GM23338 (cell line): ENCODE measurements around the gene PROC. TPM values are rescaled to one million over a fixed set of nuclear protein-coding genes. Genes with fewer than 3 reads are reported as not detected.

Source experiments
- ATAC-seq: fragments of 200-7000 bp; cut with Tn5 transposase; 3 replicates; pipeline ENCODE4 v1.9.1; 2020
- DNase-seq: peaks from one replicate; pipeline ENCODE4 v3.0.0-alpha.2; 2015; ENCODE audit warnings: low spot score
- H2AFZ ChIP-seq: fragments of 200-600 bp; sonication (generic); 2 replicates; pipeline ENCODE4 v1.8.0; 2016; ENCODE audit warnings: antibody characterized with exemption, mild to moderate bottlenecking, moderate library complexity
- H3F3A ChIP-seq: fragments of 200-600 bp; sonication (generic); replicated peaks from 2 replicates; pipeline ENCODE4 v1.8.0; 2017; ENCODE audit warnings: antibody characterized with exemption, mixed run types, low read depth
- H3K27ac ChIP-seq: fragments of 200-600 bp; sonication (generic); 2 replicates; pipeline ENCODE4 v1.6.1; 2016; ENCODE audit warnings: low read depth
- H3K27me3 ChIP-seq: fragments of 200-600 bp; sonication (generic); 2 replicates; pipeline ENCODE4 v1.8.0; 2016; ENCODE audit warnings: mild to moderate bottlenecking, mixed run types, moderate library complexity; ENCODE audit not compliant: insufficient read depth
- H3K36me3 ChIP-seq: fragments of 200-600 bp; sonication (generic); 2 replicates; pipeline ENCODE4 v1.8.0; 2016; ENCODE audit warnings: mild to moderate bottlenecking; ENCODE audit not compliant: insufficient read depth
- H3K4me1 ChIP-seq: fragments of 200-600 bp; sonication (generic); 2 replicates; pipeline ENCODE4 v1.8.0; 2016; ENCODE audit warnings: mild to moderate bottlenecking, moderate library complexity; ENCODE audit not compliant: insufficient read depth
- H3K4me2 ChIP-seq: fragments of 200-600 bp; sonication (generic); 2 replicates; pipeline ENCODE4 v1.7.1; 2017; ENCODE audit warnings: mixed run types
- H3K4me3 ChIP-seq: fragments of 200-600 bp; sonication (generic); 2 replicates; pipeline ENCODE4 v1.6.1; 2016; ENCODE audit warnings: mixed run types
- H3K79me2 ChIP-seq: fragments of 200-600 bp; sonication (generic); replicated peaks from 2 replicates; pipeline ENCODE4 v1.8.0; 2017; ENCODE audit warnings: mild to moderate bottlenecking; ENCODE audit not compliant: insufficient read depth
- H3K9me2 ChIP-seq: fragments of 200-600 bp; sonication (generic); 2 replicates; pipeline ENCODE4 v1.8.0; 2017; ENCODE audit not compliant: insufficient read depth
- H4K20me1 ChIP-seq: fragments of 200-600 bp; sonication (generic); replicated peaks from 2 replicates; pipeline ENCODE4 v1.8.0; 2017; ENCODE audit warnings: mild to moderate bottlenecking; ENCODE audit not compliant: insufficient read depth
- H3K27ac Mint-ChIP-seq: 2 replicates; pipeline ENCODE4 v1.8.0; 2020; ENCODE audit warnings: inconsistent platforms, mild to moderate bottlenecking, moderate library complexity, mixed read lengths
- H3K27me3 Mint-ChIP-seq: 3 replicates; pipeline ENCODE4 v1.8.0; 2022; ENCODE audit warnings: low read depth, mild to moderate bottlenecking, moderate library complexity, mixed read lengths, inconsistent platforms; ENCODE audit not compliant: insufficient read depth, poor library complexity
- H3K36me3 Mint-ChIP-seq: 3 replicates; pipeline ENCODE4 v1.8.0; 2021; ENCODE audit warnings: low read depth, mild to moderate bottlenecking, inconsistent platforms, moderate library complexity, mixed read lengths
- H3K4me1 Mint-ChIP-seq: 3 replicates; pipeline ENCODE4 v1.8.0; 2020; ENCODE audit warnings: mild to moderate bottlenecking, inconsistent platforms, mixed read lengths
- H3K4me3 Mint-ChIP-seq: 3 replicates; pipeline ENCODE4 v1.8.0; 2021; ENCODE audit warnings: moderate library complexity, mild to moderate bottlenecking, inconsistent platforms, mixed read lengths
- H3K9me3 Mint-ChIP-seq: 3 replicates; pipeline ENCODE4 v1.8.0; 2020; ENCODE audit warnings: moderate library complexity, mild to moderate bottlenecking, inconsistent platforms, mixed read lengths
- CTCF ChIP-seq, 2 experiments: fragments of 200-600 bp in 1 of 2; sonication (generic) in 1 of 2; conservative IDR thresholded peaks; 2 replicates each; pipeline versions ENCODE4 v1.5.1 to v1.6.1; 2016 to 2017; ENCODE audit warnings: antibody characterized with exemption in 2 of 2, low read depth in 2 of 2, mild to moderate bottlenecking in 2 of 2, moderate library complexity in 1 of 2
- EZH2 ChIP-seq: fragments of 200-600 bp; sonication (generic); IDR thresholded peaks from one replicate; pipeline ENCODE4 v1.8.0; 2017; ENCODE audit warnings: antibody characterized with exemption, mild to moderate bottlenecking, low read depth; ENCODE audit not compliant: unreplicated experiment
- JUNB ChIP-seq: IDR thresholded peaks from one replicate; pipeline ENCODE4 v1.6.1; 2016; ENCODE audit warnings: antibody characterized with exemption; ENCODE audit not compliant: unreplicated experiment
- NANOG ChIP-seq: IDR thresholded peaks from 2 replicates; pipeline ENCODE4 v1.6.1; 2016; ENCODE audit warnings: antibody characterized with exemption, borderline replicate concordance
- ZNF462 ChIP-seq: fragments of 250-450 bp; sonication (Bioruptor Pico); IDR thresholded peaks from 2 replicates; pipeline ENCODE4 v1.5.0; 2020; ENCODE audit warnings: mild to moderate bottlenecking, moderate library complexity
- polyA plus RNA-seq: library from polyadenylated mRNA; unstranded; fragments of >200 nt; fragmentation: Nextera tagmentation; extraction: Ambion mirVana; gene quantifications from 2 replicates; pipeline ENCODE4 v1.2.1, GENCODE V29; 2016
- total RNA-seq: library from RNA; depleted of rRNA; stranded (reverse); fragments of >200 nt; shearing (Covaris generic); gene quantifications from 2 replicates; pipeline ENCODE4 v1.2.3, GENCODE V29; 2014

Gene PROC
- total and polyA plus RNA-seq, 2 experiments from 2014 or later, result 1.7 to 2.4 TPM

- TF ChIP-seq ZNF462 (no peak), NANOG (no peak)
Measured at GRCh38 chr2:127423478-127423843, 5.2 kb downstream of the PROC start (continued).

- H3K4me2 ChIP-seq, result peak overlapping the region; percentile 80
- no peak for ATAC-seq
- no peaks in the 10 kb centered on the region for H4K20me1 ChIP-seq
- peak overlapping the region; percentile 99 for H2AFZ ChIP-seq
- no peaks in the 10 kb centered on the region for H3K36me3 ChIP-seq
- H3K27me3 Mint-ChIP-seq, result peaks cover 40% of the 10 kb centered on the region
- H3K4me1 Mint-ChIP-seq, result peaks cover 11% of the 10 kb centered on the region
- H3K27me3 ChIP-seq, result peaks cover 41% of the 10 kb centered on the region
- H3K79me2 ChIP-seq, result no peaks in the 10 kb centered on the region
- no peak overlapping the region for H3K27ac ChIP-seq
- H3K36me3 Mint-ChIP-seq, result no peaks in the 10 kb centered on the region; the same call in 2 of the 3 replicates
- no peak for TF ChIP-seq JUNB
- TF ChIP-seq EZH2, result no peak
- TF ChIP-seq CTCF (conservative IDR thresholded peaks at IDR 0.05; ENCODE audit: low read depth in 2 of 2), result peak in 1 of 2 experiments; percentile 40; a peak in 2 of 4 replicates
- H3K27ac Mint-ChIP-seq, result no peak overlapping the region
- H3K4me3 ChIP-seq, result peak overlapping the region; percentile 88
- no peak for DNase-seq
- H3F3A ChIP-seq, result no peaks in the 10 kb centered on the region
- no peaks in the 10 kb centered on the region; the same call in none of the 3 replicates for H3K9me3 Mint-ChIP-seq
- H3K9me2 ChIP-seq, result no peaks in the 10 kb centered on the region
- peak overlapping the region; percentile 65 for H3K4me3 Mint-ChIP-seq
- H3K4me1 ChIP-seq, result peaks cover 12% of the 10 kb centered on the region; the same call in 1 of the 2 replicates
Measured at GRCh38 chr2:127423880-127424279, 5.7 kb downstream of the PROC start.
